HEK293 (cell line): ENCODE results near the gene ALDH4A1.
A peak's percentile ranks its signal among the peaks of the same experiment; 100 is the strongest.

Experiments
- CTCF ChIA-PET: fragments of 350-600 bp; formaldehyde crosslinking; extraction: SDS; loops from one replicate; lab custom pipeline; 2021; ENCODE audit warnings: antibody characterized with exemption; lab: Yijun Ruan, JAX
- POLR2A ChIA-PET: fragments of 300-600 bp; formaldehyde crosslinking; extraction: SDS; loops from one replicate; lab custom pipeline; 2020; ENCODE audit warnings: antibody characterized with exemption, inconsistent platforms; lab: Yijun Ruan, JAX
- H3K27ac ChIP-seq: fragments of 200-500 bp; sonication (Bioruptor generic); 2 replicates; pipeline ENCODE4 v1.5.1; 2014; ENCODE audit warnings: low read depth, low read length, control low read depth, inconsistent platforms; ENCODE audit errors: extremely low read depth
- H3K36me3 ChIP-seq, 2 experiments: fragments of 200-500 bp in 1 of 2; sonication (Bioruptor generic) in 1 of 2; 1 replicate in 1 of 2; 2 replicates in 1 of 2; pipeline ENCODE4 v1.5.1; 2014 to 2017; ENCODE audit warnings: inconsistent platforms in 2 of 2, low read length in 2 of 2; ENCODE audit not compliant: control insufficient read depth in 2 of 2, insufficient read depth in 1 of 2
- H3K4me1 ChIP-seq: fragments of 200-500 bp; sonication (Bioruptor generic); 2 replicates; pipeline ENCODE4 v1.5.1; 2014; ENCODE audit warnings: mild to moderate bottlenecking, low read length, inconsistent platforms; ENCODE audit not compliant: control insufficient read depth, insufficient read depth
- H3K4me3 ChIP-seq: 2 replicates; pipeline ENCODE4 v1.5.1; 2011; ENCODE audit warnings: low read depth, mild to moderate bottlenecking, control low read depth, low read length, moderate library complexity
- H3K9me3 ChIP-seq: fragments of 200-500 bp; sonication (Bioruptor generic); 2 replicates; pipeline ENCODE4 v1.5.1; 2014; ENCODE audit warnings: low read depth, low read length, inconsistent platforms; ENCODE audit not compliant: control insufficient read depth, insufficient read depth
- FEZF1 ChIP-seq: fragments of 450-650 bp; formaldehyde crosslinking; IDR thresholded peaks from 2 replicates; pipeline ENCODE4 v1.5.1; 2016; ENCODE audit warnings: missing biosample characterization, missing genetic modification characterization
- GLIS1 ChIP-seq: fragments of 450-650 bp; formaldehyde crosslinking; IDR thresholded peaks from 2 replicates; pipeline ENCODE4 v1.5.1; 2016; ENCODE audit warnings: missing biosample characterization, missing genetic modification characterization
- KLF1 ChIP-seq: fragments of 450-650 bp; formaldehyde crosslinking; IDR thresholded peaks from 2 replicates; pipeline ENCODE4 v1.5.1; 2016; ENCODE audit warnings: missing biosample characterization, missing genetic modification characterization
- KLF16 ChIP-seq: fragments of 450-650 bp; formaldehyde crosslinking; IDR thresholded peaks from 2 replicates; pipeline ENCODE4 v1.5.1; 2017; ENCODE audit warnings: missing biosample characterization, missing genetic modification characterization
- OSR2 ChIP-seq: fragments of 450-650 bp; formaldehyde crosslinking; IDR thresholded peaks from 2 replicates; pipeline ENCODE4 v1.5.1; 2016; ENCODE audit warnings: missing biosample characterization, missing genetic modification characterization
- ZBTB21 ChIP-seq: fragments of 450-650 bp; formaldehyde crosslinking; IDR thresholded peaks from 2 replicates; pipeline ENCODE4 v1.5.1; 2017; ENCODE audit warnings: missing biosample characterization, missing genetic modification characterization
- ZNF138 ChIP-seq: fragments of 450-650 bp; formaldehyde crosslinking; IDR thresholded peaks from 2 replicates; pipeline ENCODE4 v1.5.1; 2016; ENCODE audit warnings: missing biosample characterization, missing genetic modification characterization, borderline replicate concordance
- ZNF157 ChIP-seq: fragments of 450-650 bp; formaldehyde crosslinking; IDR thresholded peaks from 2 replicates; pipeline ENCODE4 v1.5.1; 2016; ENCODE audit warnings: missing biosample characterization, missing genetic modification characterization
- ZNF169 ChIP-seq: fragments of 450-650 bp; formaldehyde crosslinking; IDR thresholded peaks from 2 replicates; pipeline ENCODE4 v1.5.1; 2016; ENCODE audit warnings: missing biosample characterization, missing genetic modification characterization
- ZNF302 ChIP-seq: fragments of 450-650 bp; formaldehyde crosslinking; IDR thresholded peaks from 2 replicates; pipeline ENCODE4 v1.5.1; 2016; ENCODE audit warnings: missing biosample characterization, missing genetic modification characterization, low read depth
- ZNF324 ChIP-seq: fragments of 450-650 bp; formaldehyde crosslinking; IDR thresholded peaks from 2 replicates; pipeline ENCODE4 v1.5.1; 2016; ENCODE audit warnings: missing biosample characterization, missing genetic modification characterization
- ZNF394 ChIP-seq: fragments of 450-650 bp; formaldehyde crosslinking; IDR thresholded peaks from 2 replicates; pipeline ENCODE4 v1.5.1; 2016; ENCODE audit warnings: missing biosample characterization, missing genetic modification characterization, mild to moderate bottlenecking, moderate library complexity, borderline replicate concordance
- ZNF416 ChIP-seq: fragments of 450-650 bp; formaldehyde crosslinking; IDR thresholded peaks from 2 replicates; pipeline ENCODE4 v1.5.1; 2016; ENCODE audit warnings: missing biosample characterization, missing genetic modification characterization
- ZNF561 ChIP-seq: fragments of 450-650 bp; IDR thresholded peaks from 2 replicates; pipeline ENCODE4 v1.5.1; 2018; ENCODE audit warnings: missing biosample characterization, missing genetic modification characterization, borderline replicate concordance
- ZNF623 ChIP-seq: fragments of 450-650 bp; formaldehyde crosslinking; IDR thresholded peaks from 2 replicates; pipeline ENCODE4 v1.5.1; 2016; ENCODE audit warnings: missing biosample characterization, missing genetic modification characterization
- ZNF624 ChIP-seq: fragments of 450-650 bp; formaldehyde crosslinking; IDR thresholded peaks from 2 replicates; pipeline ENCODE4 v1.5.1; 2017; ENCODE audit warnings: missing biosample characterization, missing genetic modification characterization
- ZNF660 ChIP-seq: fragments of 450-650 bp; IDR thresholded peaks from 2 replicates; pipeline ENCODE4 v1.5.1; 2018; ENCODE audit warnings: missing biosample characterization, mild to moderate bottlenecking, missing genetic modification characterization
- ZNF664 ChIP-seq: fragments of 450-650 bp; formaldehyde crosslinking; IDR thresholded peaks from 2 replicates; pipeline ENCODE4 v1.5.1; 2016; ENCODE audit warnings: missing biosample characterization, missing genetic modification characterization
- TF ChIP-seq, protein P1 (sequence below): sonication (generic); formaldehyde crosslinking; IDR thresholded peaks from 2 replicates; pipeline ENCODE4 v1.8.1; 2022; ENCODE audit warnings: mild to moderate bottlenecking, moderate library complexity, missing genetic modification reagents
- TF ChIP-seq, protein P2 (sequence below): fragments of 450-650 bp; formaldehyde crosslinking; IDR thresholded peaks from 2 replicates; pipeline ENCODE4 v1.5.1; 2017; ENCODE audit warnings: missing biosample characterization, missing genetic modification characterization
- TF ChIP-seq, protein P3 (sequence below): fragments of 450-650 bp; formaldehyde crosslinking; IDR thresholded peaks from 2 replicates; pipeline ENCODE4 v1.5.1; 2016; ENCODE audit warnings: missing biosample characterization, missing genetic modification characterization
- TF ChIP-seq, protein P4 (sequence below): fragments of 450-650 bp; formaldehyde crosslinking; IDR thresholded peaks from 2 replicates; pipeline ENCODE4 v1.5.1; 2017; ENCODE audit warnings: missing biosample characterization, missing genetic modification characterization
- TF ChIP-seq, protein P5 (sequence below): fragments of 450-650 bp; formaldehyde crosslinking; IDR thresholded peaks from 2 replicates; pipeline ENCODE4 v1.5.1; 2017; ENCODE audit warnings: missing biosample characterization, mild to moderate bottlenecking, missing genetic modification characterization, moderate library complexity
- TF ChIP-seq, protein P6 (sequence below): fragments of 450-650 bp; formaldehyde crosslinking; IDR thresholded peaks from 2 replicates; pipeline ENCODE4 v1.5.0; 2017; ENCODE audit warnings: missing biosample characterization, missing genetic modification characterization, borderline replicate concordance

Gene ALDH4A1

DNA sequence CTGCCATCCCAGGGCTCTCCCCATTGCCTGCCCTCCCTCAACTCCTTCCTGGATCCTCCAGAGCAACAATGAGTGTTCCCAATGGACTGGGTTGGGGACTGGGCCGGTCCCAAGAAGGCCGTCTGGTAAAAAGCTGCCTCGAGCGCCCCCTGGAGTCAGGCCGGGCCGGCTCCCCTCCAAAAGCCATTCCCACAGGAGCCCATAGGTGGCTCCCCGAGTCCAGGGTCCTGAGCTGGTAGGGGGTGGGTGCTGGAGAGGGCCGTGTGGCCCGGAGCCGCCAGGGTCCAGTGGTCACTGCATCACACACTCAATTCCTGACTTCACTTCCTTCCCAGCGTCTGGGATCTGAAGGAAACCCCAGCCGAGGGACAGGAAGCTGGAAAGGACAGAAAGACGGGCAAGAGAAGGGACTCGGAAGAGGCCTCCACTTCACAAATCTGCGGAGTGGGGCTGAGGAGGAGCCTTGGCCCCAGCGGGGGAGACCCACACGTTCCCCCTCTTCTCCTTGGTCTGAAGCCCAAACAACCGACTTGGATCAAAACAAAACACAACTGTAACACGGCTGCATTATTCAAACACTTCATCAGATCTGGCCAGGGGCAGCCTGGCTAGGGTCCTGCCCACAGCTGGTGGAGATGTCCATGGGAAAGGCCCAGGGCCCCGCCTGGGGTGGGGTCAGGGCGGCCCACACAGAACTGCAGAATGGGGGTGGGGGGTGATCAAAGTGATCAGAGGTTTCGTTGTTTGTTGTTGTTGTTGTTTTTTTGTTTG, 10.9 kb upstream of the ALDH4A1 start (continued):
- no peak for TF ChIP-seq FEZF1 (tag by site-specific recombination)
- TF ChIP-seq ZNF660 (tag by site-specific recombination) = 0 out of 2 replicates have a peak, but pooled peaks have one; percentile 33
- TF ChIP-seq, protein P1, sequence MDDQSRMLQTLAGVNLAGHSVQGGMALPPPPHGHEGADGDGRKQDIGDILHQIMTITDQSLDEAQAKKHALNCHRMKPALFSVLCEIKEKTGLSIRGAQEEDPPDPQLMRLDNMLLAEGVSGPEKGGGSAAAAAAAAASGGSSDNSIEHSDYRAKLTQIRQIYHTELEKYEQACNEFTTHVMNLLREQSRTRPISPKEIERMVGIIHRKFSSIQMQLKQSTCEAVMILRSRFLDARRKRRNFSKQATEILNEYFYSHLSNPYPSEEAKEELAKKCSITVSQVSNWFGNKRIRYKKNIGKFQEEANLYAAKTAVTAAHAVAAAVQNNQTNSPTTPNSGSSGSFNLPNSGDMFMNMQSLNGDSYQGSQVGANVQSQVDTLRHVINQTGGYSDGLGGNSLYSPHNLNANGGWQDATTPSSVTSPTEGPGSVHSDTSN = no peak
- TF ChIP-seq, protein P2, sequence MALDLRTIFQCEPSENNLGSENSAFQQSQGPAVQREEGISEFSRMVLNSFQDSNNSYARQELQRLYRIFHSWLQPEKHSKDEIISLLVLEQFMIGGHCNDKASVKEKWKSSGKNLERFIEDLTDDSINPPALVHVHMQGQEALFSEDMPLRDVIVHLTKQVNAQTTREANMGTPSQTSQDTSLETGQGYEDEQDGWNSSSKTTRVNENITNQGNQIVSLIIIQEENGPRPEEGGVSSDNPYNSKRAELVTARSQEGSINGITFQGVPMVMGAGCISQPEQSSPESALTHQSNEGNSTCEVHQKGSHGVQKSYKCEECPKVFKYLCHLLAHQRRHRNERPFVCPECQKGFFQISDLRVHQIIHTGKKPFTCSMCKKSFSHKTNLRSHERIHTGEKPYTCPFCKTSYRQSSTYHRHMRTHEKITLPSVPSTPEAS = no peak
- TF ChIP-seq, protein P3, sequence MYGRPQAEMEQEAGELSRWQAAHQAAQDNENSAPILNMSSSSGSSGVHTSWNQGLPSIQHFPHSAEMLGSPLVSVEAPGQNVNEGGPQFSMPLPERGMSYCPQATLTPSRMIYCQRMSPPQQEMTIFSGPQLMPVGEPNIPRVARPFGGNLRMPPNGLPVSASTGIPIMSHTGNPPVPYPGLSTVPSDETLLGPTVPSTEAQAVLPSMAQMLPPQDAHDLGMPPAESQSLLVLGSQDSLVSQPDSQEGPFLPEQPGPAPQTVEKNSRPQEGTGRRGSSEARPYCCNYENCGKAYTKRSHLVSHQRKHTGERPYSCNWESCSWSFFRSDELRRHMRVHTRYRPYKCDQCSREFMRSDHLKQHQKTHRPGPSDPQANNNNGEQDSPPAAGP (tag by site-specific recombination) = peak; percentile 49; the same call in 1 of the 2 replicates
- TF ChIP-seq, protein P4, sequence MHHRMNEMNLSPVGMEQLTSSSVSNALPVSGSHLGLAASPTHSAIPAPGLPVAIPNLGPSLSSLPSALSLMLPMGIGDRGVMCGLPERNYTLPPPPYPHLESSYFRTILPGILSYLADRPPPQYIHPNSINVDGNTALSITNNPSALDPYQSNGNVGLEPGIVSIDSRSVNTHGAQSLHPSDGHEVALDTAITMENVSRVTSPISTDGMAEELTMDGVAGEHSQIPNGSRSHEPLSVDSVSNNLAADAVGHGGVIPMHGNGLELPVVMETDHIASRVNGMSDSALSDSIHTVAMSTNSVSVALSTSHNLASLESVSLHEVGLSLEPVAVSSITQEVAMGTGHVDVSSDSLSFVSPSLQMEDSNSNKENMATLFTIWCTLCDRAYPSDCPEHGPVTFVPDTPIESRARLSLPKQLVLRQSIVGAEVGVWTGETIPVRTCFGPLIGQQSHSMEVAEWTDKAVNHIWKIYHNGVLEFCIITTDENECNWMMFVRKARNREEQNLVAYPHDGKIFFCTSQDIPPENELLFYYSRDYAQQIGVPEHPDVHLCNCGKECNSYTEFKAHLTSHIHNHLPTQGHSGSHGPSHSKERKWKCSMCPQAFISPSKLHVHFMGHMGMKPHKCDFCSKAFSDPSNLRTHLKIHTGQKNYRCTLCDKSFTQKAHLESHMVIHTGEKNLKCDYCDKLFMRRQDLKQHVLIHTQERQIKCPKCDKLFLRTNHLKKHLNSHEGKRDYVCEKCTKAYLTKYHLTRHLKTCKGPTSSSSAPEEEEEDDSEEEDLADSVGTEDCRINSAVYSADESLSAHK (tag by site-specific recombination) = no peak
- no peak for TF ChIP-seq ZBTB21
- TF ChIP-seq, protein P5, sequence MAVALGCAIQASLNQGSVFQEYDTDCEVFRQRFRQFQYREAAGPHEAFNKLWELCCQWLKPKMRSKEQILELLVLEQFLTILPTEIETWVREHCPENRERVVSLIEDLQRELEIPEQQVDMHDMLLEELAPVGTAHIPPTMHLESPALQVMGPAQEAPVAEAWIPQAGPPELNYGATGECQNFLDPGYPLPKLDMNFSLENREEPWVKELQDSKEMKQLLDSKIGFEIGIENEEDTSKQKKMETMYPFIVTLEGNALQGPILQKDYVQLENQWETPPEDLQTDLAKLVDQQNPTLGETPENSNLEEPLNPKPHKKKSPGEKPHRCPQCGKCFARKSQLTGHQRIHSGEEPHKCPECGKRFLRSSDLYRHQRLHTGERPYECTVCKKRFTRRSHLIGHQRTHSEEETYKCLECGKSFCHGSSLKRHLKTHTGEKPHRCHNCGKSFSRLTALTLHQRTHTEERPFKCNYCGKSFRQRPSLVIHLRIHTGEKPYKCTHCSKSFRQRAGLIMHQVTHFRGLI (tag by site-specific recombination) = no peak
- TF ChIP-seq KLF1 (tag by site-specific recombination) = 0 out of 2 replicates have a peak, but pooled peaks have one; percentile 53
- no peak for TF ChIP-seq ZNF624 (tag by site-specific recombination)
- no peak for TF ChIP-seq OSR2 (tag by site-specific recombination)
- TF ChIP-seq KLF16 (tag by site-specific recombination) = 0 out of 2 replicates have a peak, but pooled peaks have one; percentile 22
- TF ChIP-seq ZNF302 = no peak
- no peak for TF ChIP-seq ZNF157 (tag by site-specific recombination)
- TF ChIP-seq GLIS1 (tag by site-specific recombination) = peak; percentile 6; the same call in 1 of the 2 replicates

DNA sequence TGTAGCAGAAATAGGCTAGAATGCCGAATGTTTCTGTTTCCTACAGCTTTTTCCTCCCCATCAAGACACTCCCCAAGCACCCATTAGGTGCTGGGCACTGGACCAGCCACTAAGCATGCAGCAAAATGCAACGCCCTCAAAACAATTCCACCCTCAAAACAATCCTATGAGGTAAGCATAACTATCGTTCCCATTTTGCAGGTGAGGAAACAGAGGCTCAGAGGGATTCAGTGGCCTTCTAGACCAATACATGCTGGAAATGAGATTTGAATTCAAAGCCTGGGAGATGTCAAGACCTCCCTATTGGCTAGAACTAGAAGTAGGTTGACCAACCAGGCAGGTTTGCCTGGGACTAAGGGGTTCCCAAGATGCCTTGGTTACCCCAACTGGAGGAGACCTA, 10.2 kb upstream of the ALDH4A1 start:
- Histone ChIP-seq H3K27ac (no peak overlapping the region), H3K4me3 (no peak overlapping the region), H3K36me3 (peaks cover 0 to 73% of the 10 kb centered on the region in 2 experiments; a peak in 1 of 3 replicates), H3K9me3 (no peaks in the 10 kb centered on the region), H3K4me1 (no peaks in the 10 kb centered on the region; the same call in none of the 2 replicates)
- TF ChIP-seq ZNF138 (no peak), ZNF169 (tag by site-specific recombination) (no peak), ZNF416 (no peak), ZNF623 (tag by site-specific recombination) (no peak), ZNF561 (tag by site-specific recombination) (no peak), ZNF664 (tag by site-specific recombination) (no peak), ZNF324 (tag by site-specific recombination) (no peak), ZNF394 (tag by site-specific recombination) (no peak)
- TF ChIP-seq, protein P1 = no peak
- TF ChIP-seq, protein P6, sequence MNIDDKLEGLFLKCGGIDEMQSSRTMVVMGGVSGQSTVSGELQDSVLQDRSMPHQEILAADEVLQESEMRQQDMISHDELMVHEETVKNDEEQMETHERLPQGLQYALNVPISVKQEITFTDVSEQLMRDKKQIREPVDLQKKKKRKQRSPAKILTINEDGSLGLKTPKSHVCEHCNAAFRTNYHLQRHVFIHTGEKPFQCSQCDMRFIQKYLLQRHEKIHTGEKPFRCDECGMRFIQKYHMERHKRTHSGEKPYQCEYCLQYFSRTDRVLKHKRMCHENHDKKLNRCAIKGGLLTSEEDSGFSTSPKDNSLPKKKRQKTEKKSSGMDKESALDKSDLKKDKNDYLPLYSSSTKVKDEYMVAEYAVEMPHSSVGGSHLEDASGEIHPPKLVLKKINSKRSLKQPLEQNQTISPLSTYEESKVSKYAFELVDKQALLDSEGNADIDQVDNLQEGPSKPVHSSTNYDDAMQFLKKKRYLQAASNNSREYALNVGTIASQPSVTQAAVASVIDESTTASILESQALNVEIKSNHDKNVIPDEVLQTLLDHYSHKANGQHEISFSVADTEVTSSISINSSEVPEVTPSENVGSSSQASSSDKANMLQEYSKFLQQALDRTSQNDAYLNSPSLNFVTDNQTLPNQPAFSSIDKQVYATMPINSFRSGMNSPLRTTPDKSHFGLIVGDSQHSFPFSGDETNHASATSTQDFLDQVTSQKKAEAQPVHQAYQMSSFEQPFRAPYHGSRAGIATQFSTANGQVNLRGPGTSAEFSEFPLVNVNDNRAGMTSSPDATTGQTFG (tag by site-specific recombination) = no peak
- ChIA-PET POLR2A (no interaction called here), CTCF (interaction anchor here (0.6 to 6.0 kb wide), 51 partner anchors 8 to 316 kb away, joined by 3 to 102 read pairs (median 6); partner anchors contain the start of gene ALDH4A1)
